ENCODE results near the gene PLA2G15.
A peak's percentile ranks its signal among the peaks of the same experiment; 100 is the strongest.
"Not testable (repeated sequence)": the region's sequence is repeated elsewhere in the genome, so short reads cannot be mapped to it uniquely, and the experiment has no call there.

The PLA2G15 gene

GRCh38 chr16:68279726-68280558, 34.8 kb downstream of the PLA2G15 start:
- no peak for DNase-seq (ENCODE audit: low spot score)

- no peak for DNase-seq (ENCODE audit: low spot score)
These were observed 36.3 kb downstream of the PLA2G15 start for GRCh38 chr16:68281368-68282063.

- DNase-seq (ENCODE audit: low spot score): no peak
These were observed 36.9 kb downstream of the PLA2G15 start for GRCh38 chr16:68282064-68282452.

GRCh38 chr16:68283346-68283745, 38.2 kb downstream of the PLA2G15 start:
- no peak for DNase-seq (ENCODE audit: low spot score)

GRCh38 chr16:68283801-68284598, 38.8 kb downstream of the PLA2G15 start:
- no peak for DNase-seq (ENCODE audit: low spot score)

- DNase-seq (ENCODE audit: low spot score): no peak
These were observed 39.7 kb downstream of the PLA2G15 start for GRCh38 chr16:68284847-68285246.

GRCh38 chr16:68285683-68286082, 40.5 kb downstream of the PLA2G15 start:
- DNase-seq (ENCODE audit: low spot score): no peak

GRCh38 chr16:68286153-68287074, 41.2 kb downstream of the PLA2G15 start:
- DNase-seq (ENCODE audit: low spot score): no peak

GRCh38 chr16:68287276-68288251, 42.4 kb downstream of the PLA2G15 start:
- DNase-seq (ENCODE audit: low spot score): peak; percentile 90

- no peak for DNase-seq (ENCODE audit: low spot score)
These were observed 43.1 kb downstream of the PLA2G15 start for GRCh38 chr16:68288252-68288650.

- not testable (repeated sequence) for DNase-seq (ENCODE audit: low spot score)
These were observed 43.6 kb downstream of the PLA2G15 start for GRCh38 chr16:68288796-68289195.

- DNase-seq (ENCODE audit: low spot score): no peak
These were observed 44.0 kb downstream of the PLA2G15 start for GRCh38 chr16:68289202-68289601.

GRCh38 chr16:68289621-68290329, 44.6 kb downstream of the PLA2G15 start:
- peak; percentile 56 for DNase-seq (ENCODE audit: low spot score)

- DNase-seq (ENCODE audit: low spot score): no peak
These were observed 45.3 kb downstream of the PLA2G15 start for GRCh38 chr16:68290450-68290849.

GRCh38 chr16:68291227-68291626, 46.1 kb downstream of the PLA2G15 start:
- no peak for DNase-seq (ENCODE audit: low spot score)

GRCh38 chr16:68292425-68292824, 47.3 kb downstream of the PLA2G15 start:
- DNase-seq (ENCODE audit: low spot score): no peak

- no peak for DNase-seq (ENCODE audit: low spot score)
These were observed 51.1 kb downstream of the PLA2G15 start for GRCh38 chr16:68296291-68296690.

GRCh38 chr16:68296693-68297092, 51.5 kb downstream of the PLA2G15 start:
- DNase-seq (ENCODE audit: low spot score): no peak

GRCh38 chr16:68297908-68298307, 52.7 kb downstream of the PLA2G15 start:
- no peak for DNase-seq (ENCODE audit: low spot score)

- no peak for DNase-seq (ENCODE audit: low spot score)
These were observed 53.1 kb downstream of the PLA2G15 start for GRCh38 chr16:68298312-68298711.

Data from AG20443 (cell line).